Measurements from ENCODE around the gene AQP1. TPM values are rescaled to one million over a fixed set of nuclear protein-coding genes. Genes with fewer than 3 reads are reported as not detected.
A peak's percentile ranks its signal among the peaks of the same experiment; 100 is the strongest.

AQP1 gene
- total RNA-seq, 4 donors from 2014 or later = 291 to 685 (median 428) TPM

DNA sequence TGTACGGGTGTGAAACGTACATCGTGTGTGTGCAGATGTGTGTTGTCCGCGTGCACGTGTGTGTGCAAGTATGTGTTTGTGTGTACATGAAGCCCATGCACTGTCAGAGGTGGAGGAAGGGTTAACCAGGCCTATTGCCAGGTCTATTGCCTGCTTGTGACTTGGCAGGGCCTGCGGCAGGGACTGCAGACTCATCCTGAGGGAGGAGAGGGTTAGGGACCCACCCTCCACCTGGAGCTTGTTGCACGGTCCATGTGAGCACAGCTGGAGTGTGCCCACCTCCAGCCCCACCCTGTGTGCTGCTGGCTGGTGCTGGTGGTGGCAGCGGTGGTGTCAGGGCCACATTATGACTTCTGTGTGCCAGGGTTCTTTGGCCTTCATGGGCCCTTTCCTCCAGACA is 7.1 kb upstream of the AQP1 start:
- no peak for ATAC-seq (ENCODE audit: low FRiP score)
- no peak for DNase-seq (ENCODE audit: low spot score)
- TF ChIP-seq, protein P1, sequence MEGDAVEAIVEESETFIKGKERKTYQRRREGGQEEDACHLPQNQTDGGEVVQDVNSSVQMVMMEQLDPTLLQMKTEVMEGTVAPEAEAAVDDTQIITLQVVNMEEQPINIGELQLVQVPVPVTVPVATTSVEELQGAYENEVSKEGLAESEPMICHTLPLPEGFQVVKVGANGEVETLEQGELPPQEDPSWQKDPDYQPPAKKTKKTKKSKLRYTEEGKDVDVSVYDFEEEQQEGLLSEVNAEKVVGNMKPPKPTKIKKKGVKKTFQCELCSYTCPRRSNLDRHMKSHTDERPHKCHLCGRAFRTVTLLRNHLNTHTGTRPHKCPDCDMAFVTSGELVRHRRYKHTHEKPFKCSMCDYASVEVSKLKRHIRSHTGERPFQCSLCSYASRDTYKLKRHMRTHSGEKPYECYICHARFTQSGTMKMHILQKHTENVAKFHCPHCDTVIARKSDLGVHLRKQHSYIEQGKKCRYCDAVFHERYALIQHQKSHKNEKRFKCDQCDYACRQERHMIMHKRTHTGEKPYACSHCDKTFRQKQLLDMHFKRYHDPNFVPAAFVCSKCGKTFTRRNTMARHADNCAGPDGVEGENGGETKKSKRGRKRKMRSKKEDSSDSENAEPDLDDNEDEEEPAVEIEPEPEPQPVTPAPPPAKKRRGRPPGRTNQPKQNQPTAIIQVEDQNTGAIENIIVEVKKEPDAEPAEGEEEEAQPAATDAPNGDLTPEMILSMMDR (IDR thresholded peaks at IDR 0.05) = no peak

GRCh38 chr7:30905078-30906012 is 6.3 kb upstream of the AQP1 start:
- ATAC-seq (ENCODE audit: low FRiP score) = no peak
- TF ChIP-seq, protein P1 (IDR thresholded peaks at IDR 0.05) = no peak
- DNase-seq (ENCODE audit: low spot score) = no peak

- DNase-seq (ENCODE audit: low spot score) (no peak), ATAC-seq (ENCODE audit: low FRiP score) (peak; percentile 6)
- TF ChIP-seq, protein P1 (IDR thresholded peaks at IDR 0.05) = no peak
Observed at GRCh38 chr7:30906014-30906413, 5.6 kb upstream of the AQP1 start.

DNA sequence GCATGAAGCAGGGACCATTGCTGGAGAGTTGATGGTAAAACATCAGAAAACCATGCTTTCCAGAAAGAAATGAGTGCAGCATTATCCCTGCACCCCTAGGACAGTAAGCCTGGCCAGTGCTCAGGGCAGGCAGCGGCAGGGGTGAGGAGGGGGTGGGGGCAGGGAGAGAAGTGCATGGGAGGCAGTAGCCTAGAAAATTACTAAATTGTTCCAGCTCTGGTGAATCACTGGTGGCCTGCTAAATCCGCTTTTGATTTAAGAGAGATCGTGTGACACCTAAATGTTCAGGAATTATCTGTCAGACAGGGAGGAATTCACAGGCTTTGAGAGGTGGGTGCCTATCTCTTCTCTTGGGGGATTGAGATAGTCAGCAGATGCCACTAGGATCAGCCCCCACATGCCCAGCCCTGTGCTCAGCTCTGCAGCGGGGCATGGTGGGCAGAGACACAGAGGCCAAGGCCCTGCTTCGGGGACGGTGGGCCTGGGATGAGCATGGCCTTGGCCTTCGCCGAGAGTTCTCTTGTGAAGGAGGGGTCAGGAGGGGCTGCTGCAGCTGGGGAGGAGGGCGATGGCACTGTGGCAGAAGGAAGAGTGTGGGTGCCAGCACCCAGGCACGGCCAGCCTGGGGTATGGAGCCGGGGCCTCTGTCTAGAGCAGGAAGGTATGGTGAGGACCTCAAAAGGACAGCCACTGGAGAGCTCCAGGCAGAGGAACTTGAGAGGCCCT is 5.0 kb upstream of the AQP1 start:
- DNase-seq (ENCODE audit: low spot score) (no peak), ATAC-seq (ENCODE audit: low FRiP score) (no peak)
- TF ChIP-seq, protein P1 (IDR thresholded peaks at IDR 0.05) = no peak

DNA sequence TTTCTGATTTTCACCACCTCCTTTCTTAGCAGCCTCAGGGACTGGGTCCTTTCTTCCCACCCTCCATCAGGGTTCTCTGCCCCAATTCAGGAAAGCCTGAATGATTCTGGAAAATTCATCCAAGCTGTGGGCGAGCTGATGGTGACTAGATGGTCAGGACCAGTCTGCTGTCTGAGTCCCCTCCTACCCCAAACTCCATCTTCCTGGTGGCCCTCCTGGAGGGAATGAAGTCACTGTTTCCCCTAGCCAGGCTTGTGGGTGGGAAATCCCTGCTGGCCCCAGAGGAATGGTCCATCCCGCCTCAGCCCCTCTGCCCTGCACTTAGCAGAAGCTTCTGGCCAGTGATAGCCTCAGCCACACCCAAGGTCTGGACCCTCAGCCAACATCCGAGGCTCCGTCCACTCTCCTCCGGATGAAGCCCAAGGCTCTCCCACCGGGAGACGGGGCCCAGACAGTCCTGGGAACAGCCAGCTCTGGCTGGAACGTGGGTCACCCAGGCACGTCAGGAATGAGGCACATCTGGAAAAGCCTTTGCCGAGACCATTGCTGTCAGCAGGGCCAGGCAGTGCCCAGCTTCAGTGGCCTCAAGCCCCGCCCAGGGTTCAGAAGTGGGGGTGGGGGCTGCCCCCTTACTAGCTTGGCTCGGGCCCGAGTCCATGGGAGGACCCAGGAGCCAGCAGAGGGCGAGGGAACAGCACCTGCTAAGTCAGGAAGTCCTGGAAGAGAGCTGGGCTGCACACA is 4.0 kb upstream of the AQP1 start:
- ATAC-seq (ENCODE audit: low FRiP score) = no peak

GRCh38 chr7:30908681-30909080 is 3.0 kb upstream of the AQP1 start:
- ATAC-seq (ENCODE audit: low FRiP score) = no peak
- no peak for DNase-seq (ENCODE audit: low spot score)
- TF ChIP-seq, protein P1 (IDR thresholded peaks at IDR 0.05) = no peak

More for the DNA sequence above, 4.0 kb upstream of the AQP1 start:
- DNase-seq (ENCODE audit: low spot score) = no peak
- TF ChIP-seq, protein P1 (IDR thresholded peaks at IDR 0.05) = no peak

Measured in omental fat pad (tissue), 4 donors.